Measurements from ENCODE around the gene PRKCI.
A peak's percentile ranks its signal among the peaks of the same experiment; 100 is the strongest.

PRKCI gene

GRCh38 chr3:170346481-170347392 is 124.5 kb downstream of the PRKCI start:
- no peak for DNase-seq

GRCh38 chr3:170350515-170351413 is 128.5 kb downstream of the PRKCI start:
- peak; percentile 9 for DNase-seq

DNA sequence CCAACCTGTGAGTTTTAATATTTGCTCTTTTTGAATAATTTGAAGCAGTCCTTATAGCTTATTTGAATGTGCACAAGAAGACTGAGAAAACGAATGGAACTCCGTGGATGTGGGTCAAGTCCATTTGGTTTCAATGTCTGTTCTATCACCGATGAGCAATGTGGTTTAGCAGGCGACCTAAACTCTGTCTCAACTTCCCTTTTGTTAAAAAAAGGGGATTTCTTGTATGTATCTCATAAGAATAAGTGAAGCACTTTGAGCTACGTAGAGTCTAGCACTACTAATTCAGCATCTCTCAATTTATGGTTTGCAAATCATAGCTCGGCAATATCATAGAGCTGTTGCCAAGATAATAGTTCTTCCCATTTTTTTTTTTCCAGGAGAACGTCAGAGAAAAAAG is 130.7 kb downstream of the PRKCI start:
- no peak for DNase-seq

- no peak for DNase-seq
Observed at GRCh38 chr3:170353485-170353884, 131.3 kb downstream of the PRKCI start.

DNA sequence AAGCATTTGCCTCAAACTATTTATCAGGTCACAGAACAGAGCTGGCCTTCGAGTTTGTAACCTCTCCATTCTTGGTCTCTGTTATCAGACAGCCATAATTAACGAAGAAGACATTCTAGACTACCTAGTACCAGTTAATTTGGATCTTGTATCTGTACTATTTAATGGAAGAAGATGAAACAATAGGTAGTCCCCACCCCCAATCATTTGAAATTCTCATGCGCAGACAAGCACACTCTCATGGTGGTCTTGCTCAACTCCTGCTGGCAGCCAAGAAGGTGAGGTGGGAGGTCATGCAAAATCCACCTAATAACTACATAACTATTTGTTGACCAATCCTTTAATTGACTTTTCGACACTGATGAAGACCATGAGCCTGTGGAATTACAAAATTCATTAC is 132.5 kb downstream of the PRKCI start:
- no peak for DNase-seq
